C4-2B (cell line): ENCODE results near the gene STIP1.
A peak's percentile ranks its signal among the peaks of the same experiment; 100 is the strongest.

Source experiments
- ZFX ChIP-seq: fragments of 450-650 bp; IDR thresholded peaks from 2 replicates; pipeline ENCODE4 v1.6.1; 2017
- TF ChIP-seq, protein P1 (sequence below): fragments of 450-650 bp; conservative IDR thresholded peaks from 2 replicates; pipeline ENCODE4 v1.5.1; 2017; ENCODE audit warnings: mild to moderate bottlenecking

DNA sequence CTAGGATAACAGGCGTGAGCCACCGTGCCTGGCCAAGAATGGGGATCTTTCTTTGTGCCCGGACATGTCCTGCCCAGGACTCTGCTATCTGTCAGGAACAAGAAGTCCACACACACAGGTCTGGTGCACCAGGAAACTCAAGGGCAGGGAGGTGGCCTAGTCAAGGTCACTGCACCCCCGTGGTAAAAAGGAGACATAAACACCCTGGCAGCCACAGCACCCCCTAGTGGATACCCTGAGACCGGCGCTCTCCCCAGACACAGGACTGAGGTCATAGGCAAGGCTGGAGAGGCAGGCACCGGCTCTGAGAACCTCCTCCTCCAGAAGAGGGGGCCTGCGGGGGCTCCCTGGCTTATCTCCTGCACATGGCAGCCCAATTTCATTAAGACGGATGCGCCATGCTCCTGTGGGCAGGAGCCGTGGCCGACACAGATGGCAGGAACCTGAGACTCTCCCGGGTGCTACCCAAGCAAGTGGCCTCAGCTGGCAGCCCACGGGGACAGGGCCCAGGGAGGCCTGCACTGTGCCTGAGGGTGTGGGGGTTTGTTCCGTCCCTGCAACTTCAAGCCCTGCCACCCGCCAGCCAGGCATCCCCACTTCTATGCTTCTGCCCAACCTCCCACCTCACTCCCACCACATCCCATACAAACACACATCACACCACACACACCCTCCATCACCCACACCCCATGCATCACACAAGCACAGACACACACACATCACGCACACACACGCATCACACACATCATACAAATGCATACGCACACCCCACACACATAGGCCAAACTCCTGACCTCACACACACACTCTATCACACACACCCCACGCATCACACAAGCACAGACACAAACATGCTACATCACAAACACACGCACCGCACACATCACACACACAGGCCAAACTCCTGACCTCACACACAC lies 39.7 kb upstream of the STIP1 start:
- TF ChIP-seq, protein P1, sequence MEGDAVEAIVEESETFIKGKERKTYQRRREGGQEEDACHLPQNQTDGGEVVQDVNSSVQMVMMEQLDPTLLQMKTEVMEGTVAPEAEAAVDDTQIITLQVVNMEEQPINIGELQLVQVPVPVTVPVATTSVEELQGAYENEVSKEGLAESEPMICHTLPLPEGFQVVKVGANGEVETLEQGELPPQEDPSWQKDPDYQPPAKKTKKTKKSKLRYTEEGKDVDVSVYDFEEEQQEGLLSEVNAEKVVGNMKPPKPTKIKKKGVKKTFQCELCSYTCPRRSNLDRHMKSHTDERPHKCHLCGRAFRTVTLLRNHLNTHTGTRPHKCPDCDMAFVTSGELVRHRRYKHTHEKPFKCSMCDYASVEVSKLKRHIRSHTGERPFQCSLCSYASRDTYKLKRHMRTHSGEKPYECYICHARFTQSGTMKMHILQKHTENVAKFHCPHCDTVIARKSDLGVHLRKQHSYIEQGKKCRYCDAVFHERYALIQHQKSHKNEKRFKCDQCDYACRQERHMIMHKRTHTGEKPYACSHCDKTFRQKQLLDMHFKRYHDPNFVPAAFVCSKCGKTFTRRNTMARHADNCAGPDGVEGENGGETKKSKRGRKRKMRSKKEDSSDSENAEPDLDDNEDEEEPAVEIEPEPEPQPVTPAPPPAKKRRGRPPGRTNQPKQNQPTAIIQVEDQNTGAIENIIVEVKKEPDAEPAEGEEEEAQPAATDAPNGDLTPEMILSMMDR = peak; percentile 92
- TF ChIP-seq ZFX = no peak
